ENCODE data around the gene SLAMF9.
A peak's percentile ranks its signal among the peaks of the same experiment; 100 is the strongest.

Gene SLAMF9

GRCh38 chr1:159927849-159928431 lies 26.1 kb downstream of the SLAMF9 start:
- no peak for DNase-seq (ENCODE audit: extremely low read depth, insufficient read length)
- no peaks in the 10 kb centered on the region for H3K36me3 ChIP-seq (ENCODE audit: control insufficient read depth, insufficient read depth, low read length)
- TF ChIP-seq, protein P1, sequence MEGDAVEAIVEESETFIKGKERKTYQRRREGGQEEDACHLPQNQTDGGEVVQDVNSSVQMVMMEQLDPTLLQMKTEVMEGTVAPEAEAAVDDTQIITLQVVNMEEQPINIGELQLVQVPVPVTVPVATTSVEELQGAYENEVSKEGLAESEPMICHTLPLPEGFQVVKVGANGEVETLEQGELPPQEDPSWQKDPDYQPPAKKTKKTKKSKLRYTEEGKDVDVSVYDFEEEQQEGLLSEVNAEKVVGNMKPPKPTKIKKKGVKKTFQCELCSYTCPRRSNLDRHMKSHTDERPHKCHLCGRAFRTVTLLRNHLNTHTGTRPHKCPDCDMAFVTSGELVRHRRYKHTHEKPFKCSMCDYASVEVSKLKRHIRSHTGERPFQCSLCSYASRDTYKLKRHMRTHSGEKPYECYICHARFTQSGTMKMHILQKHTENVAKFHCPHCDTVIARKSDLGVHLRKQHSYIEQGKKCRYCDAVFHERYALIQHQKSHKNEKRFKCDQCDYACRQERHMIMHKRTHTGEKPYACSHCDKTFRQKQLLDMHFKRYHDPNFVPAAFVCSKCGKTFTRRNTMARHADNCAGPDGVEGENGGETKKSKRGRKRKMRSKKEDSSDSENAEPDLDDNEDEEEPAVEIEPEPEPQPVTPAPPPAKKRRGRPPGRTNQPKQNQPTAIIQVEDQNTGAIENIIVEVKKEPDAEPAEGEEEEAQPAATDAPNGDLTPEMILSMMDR (IDR thresholded peaks at IDR 0.05; ENCODE audit: insufficient read depth, low read length, poor library complexity, severe bottlenecking), result peak; percentile 26

DNA sequence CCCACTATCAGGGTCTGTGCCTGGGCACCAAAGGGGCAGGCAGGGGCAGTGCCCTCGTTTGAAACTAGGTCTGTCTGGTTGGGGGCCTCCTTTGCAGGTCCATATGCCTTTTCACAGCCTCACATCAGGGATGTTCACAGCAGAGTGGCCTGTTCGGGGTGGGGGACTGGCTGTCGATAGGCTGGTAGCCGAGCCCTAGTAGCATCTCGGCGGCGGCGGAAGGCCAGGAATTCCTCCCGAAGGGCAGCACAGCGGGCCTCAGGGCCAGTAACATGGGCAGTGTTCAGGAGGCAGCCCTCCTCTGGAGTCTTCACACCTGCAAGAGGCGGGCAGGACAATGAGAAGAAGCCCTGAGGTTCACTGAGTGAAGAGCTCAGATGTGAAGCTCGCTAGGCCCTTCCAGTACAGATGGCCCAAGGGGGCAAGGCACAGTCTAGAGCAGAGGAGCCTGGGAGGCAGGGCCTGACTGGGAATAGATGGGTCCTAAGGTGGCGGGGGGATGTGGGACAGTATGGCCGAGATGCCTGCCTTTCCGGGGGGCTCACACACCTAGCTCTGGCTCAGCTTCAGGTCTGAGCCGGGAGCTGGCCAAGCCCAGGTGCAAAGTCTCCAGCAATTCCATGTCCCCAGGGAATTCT lies 26.7 kb downstream of the SLAMF9 start:
- H3K36me3 ChIP-seq (ENCODE audit: control insufficient read depth, insufficient read depth, low read length), result no peaks in the 10 kb centered on the region
- no peak overlapping the region for H3K4me3 ChIP-seq (replicated peaks; ENCODE audit: low read depth, low read length)
- no peak for DNase-seq (ENCODE audit: extremely low read depth, insufficient read length)
- TF ChIP-seq, protein P1 (IDR thresholded peaks at IDR 0.05; ENCODE audit: insufficient read depth, low read length, poor library complexity, severe bottlenecking), result no peak
- H3K27me3 ChIP-seq (replicated peaks; ENCODE audit: control insufficient read depth, insufficient read depth, low read length), result no peaks in the 10 kb centered on the region

More at GRCh38 chr1:159927849-159928431, 26.1 kb downstream of the SLAMF9 start:
- Histone ChIP-seq H3K27me3 (replicated peaks; ENCODE audit: control insufficient read depth, insufficient read depth, low read length) (no peaks in the 10 kb centered on the region), H3K4me3 (replicated peaks; ENCODE audit: low read depth, low read length) (no peak overlapping the region)

DNA sequence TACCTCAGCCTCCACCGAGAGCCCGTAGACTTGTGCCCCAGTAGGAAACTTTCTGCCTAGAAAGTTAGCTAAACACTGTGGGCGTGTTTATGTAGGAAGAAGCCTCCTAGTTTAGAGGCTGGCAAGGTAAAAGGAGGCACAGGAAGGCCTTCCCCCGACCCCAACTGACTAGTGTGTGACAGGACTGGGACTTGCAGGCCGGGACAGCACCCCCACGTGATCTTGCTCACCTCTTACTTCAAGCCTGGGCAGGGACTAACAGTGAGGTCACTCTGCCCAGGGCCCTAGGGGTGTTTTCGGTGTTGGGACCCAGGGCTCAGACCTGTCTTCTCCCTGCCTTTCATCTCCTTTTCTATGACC lies 28.3 kb downstream of the SLAMF9 start:
- Histone ChIP-seq H3K4me3 (replicated peaks; ENCODE audit: low read depth, low read length) (peak overlapping the region; percentile 85), H3K36me3 (ENCODE audit: control insufficient read depth, insufficient read depth, low read length) (no peaks in the 10 kb centered on the region), H3K27me3 (replicated peaks; ENCODE audit: control insufficient read depth, insufficient read depth, low read length) (no peaks in the 10 kb centered on the region)
- TF ChIP-seq, protein P1 (IDR thresholded peaks at IDR 0.05; ENCODE audit: insufficient read depth, low read length, poor library complexity, severe bottlenecking), result no peak
- DNase-seq (ENCODE audit: extremely low read depth, insufficient read length), result no peak

DNA sequence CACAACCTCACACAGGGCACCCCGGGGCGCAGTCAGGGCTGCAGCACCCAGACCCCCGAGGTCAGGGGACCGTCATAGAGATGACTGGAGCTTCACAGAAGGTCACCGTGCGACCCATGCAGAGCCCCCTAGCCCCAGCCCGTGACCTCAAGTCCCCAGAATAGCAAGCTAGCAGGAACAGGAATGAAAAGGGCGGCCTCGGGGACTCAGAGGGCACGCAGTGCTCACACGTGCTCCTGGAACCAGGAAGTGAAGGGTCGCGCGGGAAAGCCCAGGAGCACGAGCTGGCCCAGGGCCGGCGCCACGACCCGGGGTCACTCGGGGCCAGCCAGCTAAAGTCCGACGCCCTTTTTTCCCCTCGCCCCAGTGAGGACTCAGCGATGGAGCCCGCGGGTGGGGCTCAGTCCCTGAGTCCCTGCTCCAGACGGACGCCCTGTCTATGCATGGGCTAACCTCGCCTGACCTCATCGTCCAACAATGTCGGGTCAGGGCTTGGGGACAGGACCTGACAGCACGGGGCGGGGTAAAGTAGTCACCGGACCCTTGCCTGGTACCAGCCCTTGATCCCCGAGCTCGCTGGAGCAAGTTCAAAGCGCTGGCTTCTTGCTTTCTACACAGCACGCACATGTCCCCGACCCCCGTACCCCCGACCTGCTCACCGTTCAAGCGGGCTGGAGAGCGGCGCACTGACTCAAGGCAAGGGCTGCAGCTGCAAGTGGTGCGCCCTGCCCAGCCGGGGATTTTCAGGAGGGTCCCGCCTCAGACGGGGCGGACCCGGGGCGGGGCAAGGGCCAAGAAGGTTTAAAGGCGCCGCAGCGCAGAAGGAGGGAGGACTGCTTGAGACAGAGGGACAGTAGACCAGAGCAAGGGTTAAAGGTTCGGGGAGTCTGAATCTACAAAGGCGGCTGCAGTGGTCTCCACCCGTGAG lies 29.0 kb downstream of the SLAMF9 start, which contains the start of gene TAGLN2:
TSS of gene TAGLN2 (minus strand) at position 717 of the 928 bp plus-strand sequence. CDS start 4,998 bp downstream, outside the sequence.
- H3K36me3 ChIP-seq (ENCODE audit: control insufficient read depth, insufficient read depth, low read length), result peaks cover 3% of the 10 kb centered on the region

DNA sequence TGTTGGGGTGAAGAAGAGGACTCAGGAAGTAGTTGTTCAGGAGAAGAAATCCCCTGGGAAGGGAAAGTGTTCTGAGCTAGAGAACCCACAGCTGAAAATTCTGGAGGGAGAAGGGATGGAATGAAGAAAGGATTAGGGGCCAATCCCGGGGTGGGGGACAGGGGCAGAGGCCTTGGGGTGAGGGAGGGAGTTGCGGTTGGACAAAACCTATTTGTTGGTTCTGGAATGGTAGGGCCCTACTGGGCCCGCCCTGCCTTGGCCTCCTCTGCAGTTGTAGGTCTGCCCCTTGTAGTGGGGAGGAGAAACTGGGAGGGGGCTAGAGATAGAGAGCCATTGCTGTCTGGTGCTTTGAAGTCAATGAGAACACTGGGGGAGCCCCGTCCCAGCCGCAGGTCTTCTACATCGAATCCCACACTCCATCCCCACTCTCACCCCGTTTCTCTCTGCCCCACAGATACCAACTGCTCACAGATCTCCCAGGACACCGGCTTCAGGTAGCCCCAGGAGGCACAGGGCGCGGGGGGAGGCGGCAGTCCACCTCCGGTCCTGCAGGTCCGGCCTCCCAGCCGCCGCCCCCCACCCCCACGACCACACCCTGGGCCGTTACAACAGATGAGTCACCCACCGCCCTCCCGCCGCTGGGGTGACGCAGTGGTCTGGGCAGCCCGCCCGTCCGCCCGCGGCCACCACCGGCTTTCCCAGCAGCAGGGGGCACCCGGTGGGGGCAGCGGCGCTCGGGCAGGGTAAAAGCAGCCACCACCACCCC lies 29.8 kb downstream of the SLAMF9 start:
- Histone ChIP-seq H3K36me3 (ENCODE audit: control insufficient read depth, insufficient read depth, low read length) (peaks cover 11% of the 10 kb centered on the region), H3K4me3 (replicated peaks; ENCODE audit: low read depth, low read length) (peak overlapping the region; percentile 85), H3K27me3 (replicated peaks; ENCODE audit: control insufficient read depth, insufficient read depth, low read length) (no peaks in the 10 kb centered on the region)
- peak; percentile 79 for DNase-seq (ENCODE audit: extremely low read depth, insufficient read length)
- TF ChIP-seq, protein P1 (IDR thresholded peaks at IDR 0.05; ENCODE audit: insufficient read depth, low read length, poor library complexity, severe bottlenecking), result no peak

More for the DNA sequence above, 29.0 kb downstream of the SLAMF9 start, which contains the start of gene TAGLN2:
- Histone ChIP-seq H3K4me3 (replicated peaks; ENCODE audit: low read depth, low read length) (peak within 1 kb of the TSS; percentile 85), H3K27me3 (replicated peaks; ENCODE audit: control insufficient read depth, insufficient read depth, low read length) (no peaks in the 10 kb centered on the region)
- TF ChIP-seq, protein P1 (IDR thresholded peaks at IDR 0.05; ENCODE audit: insufficient read depth, low read length, poor library complexity, severe bottlenecking), result no peak
- peak; percentile 92 for DNase-seq (ENCODE audit: extremely low read depth, insufficient read length)
